Ascending aorta (tissue), 2 donors: ENCODE results near the gene CNTNAP2. TPM values are rescaled to one million over a fixed set of nuclear protein-coding genes. Genes with fewer than 3 reads are reported as not detected.

Experiments
- DNase-seq, 2 donors: peaks; one replicate each; pipeline ENCODE4 v3.0.0-alpha.2; 2019; ENCODE audit warnings: low spot score in 2 of 2
- H3K27ac ChIP-seq, 2 donors: fragments of 200-600 bp; sonication (generic); one replicate each; pipeline ENCODE4 v1.5.1; 2016 to 2017; ENCODE audit warnings: mild to moderate bottlenecking in 1 of 2
- H3K27me3 ChIP-seq: fragments of 200-600 bp; sonication (generic); one replicate; pipeline ENCODE4 v1.5.1; 2017
- H3K36me3 ChIP-seq, 2 donors: fragments of 200-600 bp; sonication (generic); one replicate each; pipeline ENCODE4 v1.5.1; 2016
- H3K4me1 ChIP-seq, 2 donors: fragments of 200-600 bp; sonication (generic); one replicate each; pipeline ENCODE4 v1.5.1; 2016 to 2017; ENCODE audit warnings: mild to moderate bottlenecking in 1 of 2
- H3K4me3 ChIP-seq, 2 donors: fragments of 200-600 bp; sonication (generic); one replicate each; pipeline ENCODE4 v1.5.1; 2016 to 2017; ENCODE audit warnings: mild to moderate bottlenecking in 1 of 2
- H3K9me3 ChIP-seq, 2 donors: fragments of 200-600 bp; sonication (generic); one replicate each; pipeline ENCODE4 v1.5.1; 2016
- intact Hi-C: fragments of 100-400 bp; cut with DNase I; formaldehyde crosslinking; loops from one replicate; pipeline ENCODE4 v1.15.1; 2023
- total RNA-seq: library from RNA; depleted of rRNA; stranded (reverse); fragments of >200 nt; gene quantifications from one replicate; pipeline ENCODE4 v1.1.0, GENCODE V29; 2016
- TF ChIP-seq, protein P1 (sequence below), 3 experiments: fragments of 200-600 bp in 2 of 3; fragments of 450-650 bp in 1 of 3; sonication (generic) in 2 of 3; IDR thresholded peaks; one replicate each; pipeline ENCODE4 v1.5.1; 2016 to 2019; ENCODE audit warnings: antibody characterized with exemption in 3 of 3, mild to moderate bottlenecking in 1 of 3, moderate library complexity in 1 of 3

CNTNAP2 gene
- total RNA-seq, 1 donor from 2014 or later, result not detected

DNA sequence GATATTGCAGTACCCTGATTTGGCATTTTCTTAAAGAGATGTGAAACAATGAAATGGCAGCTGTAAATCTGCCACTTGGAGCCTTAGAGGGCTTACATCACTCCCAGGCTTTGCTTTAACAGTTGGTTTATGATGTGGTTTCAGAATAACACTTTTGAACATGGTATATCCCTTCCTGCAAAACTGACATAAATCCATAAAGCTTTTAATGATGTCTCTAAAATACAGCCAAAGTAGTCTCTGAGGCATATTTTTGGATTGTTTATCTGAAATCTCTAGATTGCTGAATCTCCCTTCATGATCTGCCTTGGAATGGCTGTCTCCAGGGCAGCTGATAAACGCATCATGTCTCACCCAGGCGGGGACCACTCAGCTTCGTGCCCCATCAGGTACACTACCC is 2096.1 kb downstream of the CNTNAP2 start:
- Histone ChIP-seq H3K36me3 (no peaks in the 10 kb centered on the region), H3K4me3 (no peak overlapping the region), H3K9me3 (no peaks in the 10 kb centered on the region), H3K4me1 (peaks cover 0 to 6% of the 10 kb centered on the region in 2 donors), H3K27ac (no peak overlapping the region), H3K27me3 (no peaks in the 10 kb centered on the region)
- intact Hi-C loops, result no loop called here
- TF ChIP-seq, protein P1, sequence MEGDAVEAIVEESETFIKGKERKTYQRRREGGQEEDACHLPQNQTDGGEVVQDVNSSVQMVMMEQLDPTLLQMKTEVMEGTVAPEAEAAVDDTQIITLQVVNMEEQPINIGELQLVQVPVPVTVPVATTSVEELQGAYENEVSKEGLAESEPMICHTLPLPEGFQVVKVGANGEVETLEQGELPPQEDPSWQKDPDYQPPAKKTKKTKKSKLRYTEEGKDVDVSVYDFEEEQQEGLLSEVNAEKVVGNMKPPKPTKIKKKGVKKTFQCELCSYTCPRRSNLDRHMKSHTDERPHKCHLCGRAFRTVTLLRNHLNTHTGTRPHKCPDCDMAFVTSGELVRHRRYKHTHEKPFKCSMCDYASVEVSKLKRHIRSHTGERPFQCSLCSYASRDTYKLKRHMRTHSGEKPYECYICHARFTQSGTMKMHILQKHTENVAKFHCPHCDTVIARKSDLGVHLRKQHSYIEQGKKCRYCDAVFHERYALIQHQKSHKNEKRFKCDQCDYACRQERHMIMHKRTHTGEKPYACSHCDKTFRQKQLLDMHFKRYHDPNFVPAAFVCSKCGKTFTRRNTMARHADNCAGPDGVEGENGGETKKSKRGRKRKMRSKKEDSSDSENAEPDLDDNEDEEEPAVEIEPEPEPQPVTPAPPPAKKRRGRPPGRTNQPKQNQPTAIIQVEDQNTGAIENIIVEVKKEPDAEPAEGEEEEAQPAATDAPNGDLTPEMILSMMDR (IDR thresholded peaks at IDR 0.05), result no peak
- DNase-seq, result no peak

DNA sequence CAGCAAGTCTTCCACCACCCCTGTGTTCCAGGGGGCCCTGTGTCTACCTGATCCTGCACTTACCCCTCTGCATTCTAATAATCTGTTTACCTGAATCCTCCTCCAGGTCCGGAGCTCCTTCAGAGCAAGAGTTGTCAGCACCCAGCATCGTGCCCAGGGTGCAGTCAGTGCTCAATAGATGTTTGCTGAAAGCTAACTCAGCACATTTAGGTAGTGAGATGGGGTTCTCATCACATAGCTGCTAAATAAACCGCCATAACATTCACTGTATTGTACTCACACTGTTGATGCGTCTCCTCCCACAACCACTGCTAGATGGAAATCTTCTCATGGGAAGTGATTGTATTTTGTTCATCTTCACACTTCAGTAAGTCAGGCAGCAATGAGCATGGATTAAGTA is 2097.5 kb downstream of the CNTNAP2 start:
- H3K4me1 ChIP-seq, result peaks cover 0 to 6% of the 10 kb centered on the region in 2 donors
- H3K36me3 ChIP-seq, result no peaks in the 10 kb centered on the region
- H3K9me3 ChIP-seq, result no peaks in the 10 kb centered on the region
- no peak overlapping the region for H3K4me3 ChIP-seq
- H3K27me3 ChIP-seq, result no peaks in the 10 kb centered on the region
- no peak overlapping the region for H3K27ac ChIP-seq
- intact Hi-C loops, result no loop called here
- TF ChIP-seq, protein P1 (IDR thresholded peaks at IDR 0.05), result no peak
- DNase-seq, result no peak

DNA sequence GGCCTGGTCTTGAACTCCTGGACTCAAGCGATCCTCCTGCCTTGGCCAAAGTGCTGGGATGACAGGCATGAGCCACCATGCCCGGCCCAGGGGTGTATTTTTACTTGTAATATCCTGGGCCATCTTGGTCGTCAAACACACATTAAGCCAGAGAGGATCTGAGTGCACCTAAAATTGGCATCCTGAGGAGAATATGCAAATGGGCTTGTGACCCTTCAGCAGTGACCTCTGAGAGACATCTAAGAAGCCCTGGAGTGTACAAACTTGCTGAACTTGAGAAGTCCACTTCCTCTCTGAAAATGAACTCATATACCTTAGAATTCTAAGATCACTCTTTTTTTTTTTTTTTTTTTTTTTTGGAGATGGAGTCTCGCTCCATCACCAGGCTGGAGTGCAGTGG is 2102.0 kb downstream of the CNTNAP2 start:
- H3K36me3 ChIP-seq, result no peaks in the 10 kb centered on the region
- H3K27me3 ChIP-seq, result no peaks in the 10 kb centered on the region
- intact Hi-C loops, result no loop called here
- no peak for DNase-seq
- no peaks in the 10 kb centered on the region for H3K9me3 ChIP-seq
- no peaks in the 10 kb centered on the region for H3K4me1 ChIP-seq
- TF ChIP-seq, protein P1 (IDR thresholded peaks at IDR 0.05), result no peak
- no peak overlapping the region for H3K27ac ChIP-seq
- H3K4me3 ChIP-seq, result no peak overlapping the region

DNA sequence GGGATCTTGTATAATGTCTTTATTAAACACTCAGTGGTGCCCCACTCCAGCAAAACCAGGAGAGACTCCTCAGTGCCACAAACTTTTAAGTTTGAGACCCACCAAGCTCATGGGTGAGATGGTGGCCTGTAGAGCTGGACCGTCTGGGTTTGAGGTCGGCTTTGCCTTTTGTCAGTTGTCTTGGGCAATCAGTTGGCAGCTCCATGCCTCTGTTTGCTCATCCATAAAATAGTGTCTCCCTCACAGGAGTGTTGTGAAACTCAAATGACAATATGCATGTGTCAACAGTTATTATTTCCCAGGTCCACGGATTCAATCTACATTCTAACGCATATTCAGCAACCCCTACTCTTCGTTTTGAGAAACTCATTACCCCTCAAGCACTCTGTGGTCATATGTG is 2106.1 kb downstream of the CNTNAP2 start:
- Histone ChIP-seq H3K27ac (no peak overlapping the region), H3K4me3 (no peak overlapping the region), H3K36me3 (no peaks in the 10 kb centered on the region), H3K9me3 (no peaks in the 10 kb centered on the region), H3K4me1 (no peaks in the 10 kb centered on the region), H3K27me3 (no peaks in the 10 kb centered on the region)
- intact Hi-C loops, result no loop called here
- TF ChIP-seq, protein P1 (IDR thresholded peaks at IDR 0.05), result no peak
- no peak for DNase-seq

DNA sequence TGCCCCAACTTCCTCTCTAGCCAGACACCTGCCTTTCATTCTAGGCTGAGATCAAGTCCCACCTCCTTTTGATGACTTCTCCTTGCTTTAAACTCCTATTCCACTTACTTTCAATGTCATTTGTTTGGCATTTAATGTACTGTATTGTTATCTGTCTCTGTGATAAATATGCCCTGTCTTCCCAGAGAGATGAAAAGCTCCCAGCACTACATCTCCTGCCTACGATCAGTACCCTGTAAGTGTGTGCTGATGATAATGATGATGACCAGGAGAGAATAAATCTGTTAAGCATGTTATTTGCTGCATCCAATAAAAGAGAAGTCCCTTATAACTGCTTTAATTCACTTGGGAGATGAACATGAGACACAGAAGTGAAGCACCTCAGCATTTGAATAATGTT is 2106.6 kb downstream of the CNTNAP2 start:
- H3K36me3 ChIP-seq, result no peaks in the 10 kb centered on the region
- H3K9me3 ChIP-seq, result no peaks in the 10 kb centered on the region
- intact Hi-C loops, result no loop called here
- no peaks in the 10 kb centered on the region for H3K4me1 ChIP-seq
- TF ChIP-seq, protein P1 (IDR thresholded peaks at IDR 0.05), result no peak
- no peak for DNase-seq
- no peak overlapping the region for H3K4me3 ChIP-seq
- H3K27me3 ChIP-seq, result no peaks in the 10 kb centered on the region
- H3K27ac ChIP-seq, result no peak overlapping the region

DNA sequence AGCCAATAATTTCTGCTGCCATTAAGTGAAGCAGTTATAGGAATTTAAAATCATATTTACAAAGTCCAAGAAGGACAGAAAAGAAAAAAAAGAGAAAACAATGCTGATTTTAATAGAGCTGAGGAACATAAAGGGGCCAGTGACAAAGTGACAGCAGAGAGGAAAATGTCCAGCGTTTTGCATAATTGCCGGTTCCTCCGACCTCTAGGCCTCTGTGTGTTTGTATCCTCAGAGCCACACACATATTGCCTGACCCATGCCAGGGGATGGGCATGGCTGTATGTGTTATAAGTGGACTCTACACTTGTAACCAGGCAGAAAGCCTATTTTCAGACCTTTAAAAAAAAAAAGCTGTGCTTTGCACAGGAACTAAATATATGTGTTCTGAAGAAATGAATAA is 2107.1 kb downstream of the CNTNAP2 start:
- TF ChIP-seq, protein P1 (IDR thresholded peaks at IDR 0.05), result no peak
- no peaks in the 10 kb centered on the region for H3K27me3 ChIP-seq
- intact Hi-C loops, result no loop called here

More for the DNA sequence above, 2107.1 kb downstream of the CNTNAP2 start:
- Histone ChIP-seq H3K27ac (no peak overlapping the region), H3K9me3 (no peaks in the 10 kb centered on the region), H3K4me3 (no peak overlapping the region), H3K36me3 (no peaks in the 10 kb centered on the region), H3K4me1 (no peaks in the 10 kb centered on the region)
- DNase-seq, result no peak
